Measurements from ENCODE around the gene DOCK2. TPM values are rescaled to one million over a fixed set of nuclear protein-coding genes. Genes with fewer than 3 reads are reported as not detected.

DOCK2 gene
- polyA plus RNA-seq, 1 experiment: 1.6 TPM

DNA sequence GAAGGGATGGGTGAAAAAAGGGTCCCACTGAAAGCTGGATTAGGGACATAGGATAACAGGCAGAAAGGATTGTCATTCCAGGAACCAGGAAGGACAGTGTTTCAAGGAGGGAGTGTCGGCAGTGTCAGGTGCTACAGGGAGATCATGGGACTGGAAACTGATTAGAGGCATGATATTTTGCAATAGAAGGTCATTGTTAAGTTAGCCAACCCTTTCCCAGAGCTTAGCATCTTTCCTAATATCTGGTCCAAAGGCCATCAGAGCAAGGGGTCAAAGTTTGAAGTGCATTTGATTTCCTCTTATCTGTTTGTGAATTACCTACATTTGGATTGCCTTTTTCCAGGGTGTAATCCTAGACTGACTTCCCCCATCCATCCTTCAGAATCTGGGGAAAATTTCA is 91.3 kb downstream of the DOCK2 start:
- Histone ChIP-seq H3K27me3 (ENCODE audit: control insufficient read depth, insufficient read depth, low read length) (no peaks in the 10 kb centered on the region), H3K4me3 (ENCODE audit: low read depth, low read length) (no peak overlapping the region), H3K9me3 (ENCODE audit: control insufficient read depth, insufficient read depth, low read length) (no peaks in the 10 kb centered on the region), H3K27ac (ENCODE audit: low read depth, low read length) (no peak overlapping the region)
- ChIA-PET POLR2A (no interaction called here), CTCF (no interaction called here)
- TF ChIP-seq, protein P1, sequence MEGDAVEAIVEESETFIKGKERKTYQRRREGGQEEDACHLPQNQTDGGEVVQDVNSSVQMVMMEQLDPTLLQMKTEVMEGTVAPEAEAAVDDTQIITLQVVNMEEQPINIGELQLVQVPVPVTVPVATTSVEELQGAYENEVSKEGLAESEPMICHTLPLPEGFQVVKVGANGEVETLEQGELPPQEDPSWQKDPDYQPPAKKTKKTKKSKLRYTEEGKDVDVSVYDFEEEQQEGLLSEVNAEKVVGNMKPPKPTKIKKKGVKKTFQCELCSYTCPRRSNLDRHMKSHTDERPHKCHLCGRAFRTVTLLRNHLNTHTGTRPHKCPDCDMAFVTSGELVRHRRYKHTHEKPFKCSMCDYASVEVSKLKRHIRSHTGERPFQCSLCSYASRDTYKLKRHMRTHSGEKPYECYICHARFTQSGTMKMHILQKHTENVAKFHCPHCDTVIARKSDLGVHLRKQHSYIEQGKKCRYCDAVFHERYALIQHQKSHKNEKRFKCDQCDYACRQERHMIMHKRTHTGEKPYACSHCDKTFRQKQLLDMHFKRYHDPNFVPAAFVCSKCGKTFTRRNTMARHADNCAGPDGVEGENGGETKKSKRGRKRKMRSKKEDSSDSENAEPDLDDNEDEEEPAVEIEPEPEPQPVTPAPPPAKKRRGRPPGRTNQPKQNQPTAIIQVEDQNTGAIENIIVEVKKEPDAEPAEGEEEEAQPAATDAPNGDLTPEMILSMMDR (IDR thresholded peaks at IDR 0.05; ENCODE audit: low read depth, low read length): no peak
- DNase-seq (ENCODE audit: low read depth, low spot score): no peak

DNA sequence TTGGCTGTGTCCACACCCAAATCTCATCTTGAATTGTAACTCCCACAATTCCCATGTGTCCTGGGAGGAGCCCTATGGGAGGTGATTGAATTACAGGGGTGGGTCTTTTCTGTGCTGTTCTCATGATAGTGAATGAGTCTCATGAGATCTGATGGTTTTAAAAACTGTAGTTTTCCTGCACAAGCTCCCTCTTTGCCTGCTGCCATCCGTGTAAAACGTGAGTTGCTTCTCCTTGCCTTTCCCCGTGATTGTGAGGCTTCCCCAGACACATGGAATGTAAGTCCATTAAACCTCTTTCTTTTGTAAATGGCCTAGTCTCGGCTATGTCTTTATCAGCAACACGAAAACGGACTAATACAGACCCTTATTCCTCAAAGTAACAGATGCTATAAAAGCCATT is 94.1 kb downstream of the DOCK2 start:
- no peak for DNase-seq (ENCODE audit: low read depth, low spot score)
- Histone ChIP-seq H3K9me3 (ENCODE audit: control insufficient read depth, insufficient read depth, low read length) (no peaks in the 10 kb centered on the region; the same call in 1 of the 2 replicates), H3K27ac (ENCODE audit: low read depth, low read length) (no peak overlapping the region), H3K27me3 (ENCODE audit: control insufficient read depth, insufficient read depth, low read length) (no peaks in the 10 kb centered on the region), H3K4me3 (ENCODE audit: low read depth, low read length) (no peak overlapping the region)
- POLR2A ChIA-PET: no interaction called here
- CTCF ChIA-PET: interaction anchor here (1.2 kb wide), 1 partner anchor 250 kb away, joined by 4 read pairs; no protein-coding TSS in a partner anchor
- TF ChIP-seq, protein P1 (IDR thresholded peaks at IDR 0.05; ENCODE audit: low read depth, low read length): no peak

DNA sequence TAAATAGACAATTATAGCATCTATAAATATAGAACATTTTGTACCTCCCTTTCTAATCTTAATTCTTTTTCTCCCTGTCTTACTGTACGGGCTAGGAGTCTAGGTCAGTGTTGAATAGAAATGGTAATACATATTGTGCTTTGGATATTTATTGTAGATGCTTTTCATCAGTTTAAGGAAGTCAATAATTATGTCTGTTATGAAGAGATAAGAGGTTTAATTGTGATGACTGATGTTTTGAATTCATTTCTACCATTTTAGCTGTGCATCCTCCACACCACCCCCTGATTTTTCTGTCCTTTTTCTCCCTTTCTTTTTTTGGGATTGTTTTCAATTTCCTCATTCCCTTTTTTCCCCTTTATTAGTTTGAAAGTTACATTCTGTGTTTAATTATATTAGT is 95.8 kb downstream of the DOCK2 start:
- H3K27ac ChIP-seq (ENCODE audit: low read depth, low read length): no peak overlapping the region
- no peaks in the 10 kb centered on the region for H3K27me3 ChIP-seq (ENCODE audit: control insufficient read depth, insufficient read depth, low read length)
- TF ChIP-seq, protein P1 (IDR thresholded peaks at IDR 0.05; ENCODE audit: low read depth, low read length): no peak
- no peaks in the 10 kb centered on the region; the same call in 1 of the 2 replicates for H3K9me3 ChIP-seq (ENCODE audit: control insufficient read depth, insufficient read depth, low read length)
- DNase-seq (ENCODE audit: low read depth, low spot score): no peak
- CTCF ChIA-PET: interaction anchor here (1.5 kb wide), 1 partner anchor 248 kb away, joined by 5 read pairs; the partner anchor contains the start of gene INSYN2B
- H3K4me3 ChIP-seq (ENCODE audit: low read depth, low read length): no peak overlapping the region
- POLR2A ChIA-PET: no interaction called here

DNA sequence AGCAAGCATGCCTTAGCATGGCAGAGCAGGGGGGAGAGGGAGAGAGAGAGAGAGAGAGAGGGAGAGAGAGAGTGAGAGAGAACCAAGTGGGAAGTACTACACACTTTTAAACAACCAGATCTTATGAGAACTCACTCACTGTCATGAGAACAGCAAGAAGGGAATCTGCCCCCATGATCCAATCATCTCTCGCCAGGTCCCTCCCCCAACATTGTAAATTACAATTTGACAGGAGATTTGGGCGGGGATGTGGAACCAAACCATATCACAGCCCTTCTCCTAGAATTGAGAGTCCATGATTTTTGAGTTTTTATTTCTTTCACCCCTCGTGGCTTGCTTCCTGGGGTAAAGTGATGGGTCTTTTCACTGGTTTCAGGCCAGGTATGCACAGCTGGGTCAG is 98.8 kb downstream of the DOCK2 start:
- TF ChIP-seq, protein P1 (IDR thresholded peaks at IDR 0.05; ENCODE audit: low read depth, low read length): no peak
- POLR2A ChIA-PET: no interaction called here
- H3K9me3 ChIP-seq (ENCODE audit: control insufficient read depth, insufficient read depth, low read length): no peaks in the 10 kb centered on the region; the same call in 1 of the 2 replicates
- H3K4me3 ChIP-seq (ENCODE audit: low read depth, low read length): no peak overlapping the region
- H3K27ac ChIP-seq (ENCODE audit: low read depth, low read length): no peak overlapping the region
- DNase-seq (ENCODE audit: low read depth, low spot score): no peak
- CTCF ChIA-PET: no interaction called here
- H3K27me3 ChIP-seq (ENCODE audit: control insufficient read depth, insufficient read depth, low read length): no peaks in the 10 kb centered on the region

DNA sequence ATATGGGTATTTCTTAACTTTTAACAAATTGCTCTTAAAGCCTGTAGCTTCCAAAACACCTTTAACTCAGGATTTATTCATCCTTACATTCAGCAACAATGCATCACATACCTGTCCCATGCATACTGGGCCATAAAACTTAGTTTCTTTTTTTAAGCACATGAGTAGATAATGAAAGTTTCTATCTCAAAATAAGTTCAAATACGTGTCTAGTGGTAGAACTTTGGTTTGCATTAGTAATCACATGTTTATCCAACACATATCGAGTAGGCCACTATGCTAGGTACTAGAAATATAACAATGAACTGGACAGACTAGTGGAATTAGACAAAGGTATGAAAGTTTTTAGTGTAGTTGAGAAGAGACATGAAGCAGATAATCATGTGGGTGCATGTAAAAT is 99.6 kb downstream of the DOCK2 start:
- Histone ChIP-seq H3K27ac (ENCODE audit: low read depth, low read length) (no peak overlapping the region), H3K4me3 (ENCODE audit: low read depth, low read length) (no peak overlapping the region), H3K9me3 (ENCODE audit: control insufficient read depth, insufficient read depth, low read length) (no peaks in the 10 kb centered on the region; the same call in 1 of the 2 replicates), H3K27me3 (ENCODE audit: control insufficient read depth, insufficient read depth, low read length) (no peaks in the 10 kb centered on the region)
- no peak for DNase-seq (ENCODE audit: low read depth, low spot score)
- ChIA-PET POLR2A (no interaction called here), CTCF (no interaction called here)
- TF ChIP-seq, protein P1 (IDR thresholded peaks at IDR 0.05; ENCODE audit: low read depth, low read length): no peak

Data from AG04450 (cell line).